Gastrocnemius medialis (tissue), 4 donors: Measurements from ENCODE around the gene RPN2. TPM values are rescaled to one million over a fixed set of nuclear protein-coding genes. Genes with fewer than 3 reads are reported as not detected.

Source experiments
- ATAC-seq, 2 donors: fragments of 150-250 bp; one replicate each; pipeline ENCODE4 v1.9.1; 2016
- DNase-seq, 2 donors: peaks; one replicate each; pipeline ENCODE4 v3.0.0-alpha.2; 2019
- H3K27ac ChIP-seq, 4 donors: fragments of 200-600 bp; sonication (generic); 1 replicate in 1 of 4; 2 replicates in 3 of 4; pipeline ENCODE4 v1.5.1; 2016 to 2018; ENCODE audit warnings: mild to moderate bottlenecking in 2 of 4, moderate library complexity in 1 of 4
- H3K27me3 ChIP-seq, 3 donors: fragments of 200-600 bp; sonication (generic) in 2 of 3; 1 replicate in 1 of 3; 2 replicates in 2 of 3; pipeline versions ENCODE4 v1.5.1 to v1.6.0; 2016 to 2019; ENCODE audit warnings: mild to moderate bottlenecking in 1 of 3, moderate library complexity in 1 of 3
- H3K36me3 ChIP-seq, 2 donors: fragments of 200-600 bp; sonication (generic) in 1 of 2; one replicate each; pipeline ENCODE4 v1.5.1; 2017 to 2018
- H3K4me1 ChIP-seq, 2 donors: fragments of 200-600 bp; sonication (generic) in 1 of 2; one replicate each; pipeline ENCODE4 v1.5.1; 2016 to 2017; ENCODE audit warnings: mild to moderate bottlenecking in 2 of 2
- H3K4me3 ChIP-seq, 4 donors: fragments of 200-600 bp; sonication (generic) in 3 of 4; 1 replicate in 1 of 4; 2 replicates in 3 of 4; pipeline ENCODE4 v1.5.1; 2016 to 2019; ENCODE audit warnings: mild to moderate bottlenecking in 2 of 4
- H3K9me3 ChIP-seq, 3 donors: fragments of 200-600 bp; sonication (generic) in 2 of 3; 1 replicate in 1 of 3; 2 replicates in 2 of 3; pipeline ENCODE4 v1.5.1; 2016 to 2019
- CTCF ChIP-seq, 5 experiments: fragments of 450-650 bp in 3 of 5; fragments of 200-600 bp in 2 of 5; sonication (generic) in 2 of 5; IDR thresholded peaks in 4 of 5; conservative IDR thresholded peaks in 1 of 5; 1 replicate in 4 of 5; 2 replicates in 1 of 5; pipeline ENCODE4 v1.5.1; 2016 to 2019; ENCODE audit warnings: antibody characterized with exemption in 5 of 5, mild to moderate bottlenecking in 3 of 5, moderate library complexity in 3 of 5
- POLR2A ChIP-seq, 2 donors: fragments of 450-650 bp; IDR thresholded peaks; one replicate each; pipeline ENCODE4 v1.6.1; 2017; ENCODE audit warnings: antibody characterized with exemption in 2 of 2, mild to moderate bottlenecking in 2 of 2, moderate library complexity in 2 of 2
- in situ Hi-C, 4 donors: fragments of 200-750 bp; cut with MboI; loops; one replicate each; pipeline versions ENCODE4 v1.15.0 to v1.8.0; 2017; ENCODE audit warnings: low sequenced_read_pairs in 4 of 4
- intact Hi-C: fragments of 100-400 bp; cut with DNase I; formaldehyde crosslinking; loops from one replicate; pipeline ENCODE4 v1.15.1; 2023; ENCODE audit warnings: low total_unique reads
- total RNA-seq, 4 donors: library from RNA; depleted of rRNA; stranded (reverse); fragments of >200 nt; gene quantifications; one replicate each; pipeline versions ENCODE4 v1.1.0 to v1.2.3, GENCODE V29; 2016

The RPN2 gene
- total RNA-seq, 4 donors from 2014 or later = 85.7 to 132 (median 127) TPM

- TF ChIP-seq CTCF (IDR thresholded peaks at IDR 0.05 in 4 of 5, conservative IDR thresholded peaks at IDR 0.05 in 1 of 5) (no peak), POLR2A (IDR thresholded peaks at IDR 0.05) (no peak)
- Histone ChIP-seq H3K9me3 (no peaks in the 10 kb centered on the region), H3K4me1 (peaks cover 9 to 11% of the 10 kb centered on the region in 2 donors), H3K27me3 (no peaks in the 10 kb centered on the region), H3K4me3 (no peak overlapping the region), H3K36me3 (peaks cover 0 to 72% of the 10 kb centered on the region in 2 donors), H3K27ac (no peak overlapping the region)
- no peak for DNase-seq
- in situ Hi-C loops (no loop called here), intact Hi-C loops (no loop called here)
- no peak for ATAC-seq
Measured at GRCh38 chr20:37204056-37204455, 24.9 kb downstream of the RPN2 start.

GRCh38 chr20:37205130-37205529 lies 26.0 kb downstream of the RPN2 start:
- TF ChIP-seq POLR2A (IDR thresholded peaks at IDR 0.05) (no peak), CTCF (IDR thresholded peaks at IDR 0.05 in 4 of 5, conservative IDR thresholded peaks at IDR 0.05 in 1 of 5) (no peak)
- H3K27ac ChIP-seq = no peak overlapping the region
- intact Hi-C loops = no loop called here
- H3K27me3 ChIP-seq = no peaks in the 10 kb centered on the region
- H3K9me3 ChIP-seq = no peaks in the 10 kb centered on the region
- H3K4me3 ChIP-seq = no peak overlapping the region
- no peak for DNase-seq
- H3K4me1 ChIP-seq = peaks cover 0 to 2% of the 10 kb centered on the region in 2 donors
- H3K36me3 ChIP-seq = peaks cover 3 to 72% of the 10 kb centered on the region in 2 donors
- no peak for ATAC-seq
- in situ Hi-C loops = no loop called here

GRCh38 chr20:37205794-37206193 lies 26.7 kb downstream of the RPN2 start:
- no peak overlapping the region for H3K27ac ChIP-seq
- no peaks in the 10 kb centered on the region for H3K9me3 ChIP-seq
- ATAC-seq = no peak
- H3K27me3 ChIP-seq = no peaks in the 10 kb centered on the region
- DNase-seq = no peak
- H3K4me3 ChIP-seq = no peak overlapping the region
- no peaks in the 10 kb centered on the region for H3K4me1 ChIP-seq
- TF ChIP-seq POLR2A (IDR thresholded peaks at IDR 0.05) (no peak), CTCF (IDR thresholded peaks at IDR 0.05 in 4 of 5, conservative IDR thresholded peaks at IDR 0.05 in 1 of 5) (no peak)
- intact Hi-C loops (no loop called here), in situ Hi-C loops (no loop called here)
- peaks cover 3 to 77% of the 10 kb centered on the region in 2 donors for H3K36me3 ChIP-seq

- no peaks in the 10 kb centered on the region for H3K4me1 ChIP-seq
- in situ Hi-C loops = no loop called here
- peaks cover 3 to 86% of the 10 kb centered on the region in 2 donors for H3K36me3 ChIP-seq
- no peaks in the 10 kb centered on the region for H3K27me3 ChIP-seq
- ATAC-seq (no peak), DNase-seq (no peak)
- no peak overlapping the region for H3K4me3 ChIP-seq
- H3K27ac ChIP-seq = no peak overlapping the region
- H3K9me3 ChIP-seq = no peaks in the 10 kb centered on the region
- intact Hi-C loops = no loop called here
- TF ChIP-seq POLR2A (IDR thresholded peaks at IDR 0.05) = no peak
- no peak for TF ChIP-seq CTCF (IDR thresholded peaks at IDR 0.05 in 4 of 5, conservative IDR thresholded peaks at IDR 0.05 in 1 of 5)
Measured at GRCh38 chr20:37207171-37207570, 28.0 kb downstream of the RPN2 start.

GRCh38 chr20:37209193-37209592 lies 30.1 kb downstream of the RPN2 start:
- in situ Hi-C loops (no loop called here), intact Hi-C loops (no loop called here)
- ATAC-seq (no peak), DNase-seq (no peak)
- no peak for TF ChIP-seq POLR2A (IDR thresholded peaks at IDR 0.05)
- no peak for TF ChIP-seq CTCF (IDR thresholded peaks at IDR 0.05 in 4 of 5, conservative IDR thresholded peaks at IDR 0.05 in 1 of 5)
- peaks cover 3 to 99% of the 10 kb centered on the region in 2 donors for H3K36me3 ChIP-seq
- H3K4me1 ChIP-seq = no peaks in the 10 kb centered on the region
- H3K27ac ChIP-seq = no peak overlapping the region
- H3K9me3 ChIP-seq = no peaks in the 10 kb centered on the region
- no peaks in the 10 kb centered on the region for H3K27me3 ChIP-seq
- H3K4me3 ChIP-seq = no peak overlapping the region
